A673 (cell line): ENCODE results near the gene ARID3B. TPM values are rescaled to one million over a fixed set of nuclear protein-coding genes. Genes with fewer than 3 reads are reported as not detected.

ENCODE experiments used
- BruUV-seq: library from RNA; stranded (reverse); fragments of 400-500 nt; replicated peaks from 2 replicates; lab custom pipeline; 2021; lab: Mats Ljungman, UMichigan
- CTCF ChIA-PET: fragments of 300-600 bp; sonication (Branson Sonifier 250); formaldehyde crosslinking; loops from one replicate; lab custom pipeline; 2022; ENCODE audit warnings: antibody characterized with exemption; lab: Charles Lee
- POLR2A ChIA-PET: fragments of 300-600 bp; sonication (Branson Sonifier 250); formaldehyde crosslinking; loops from one replicate; lab custom pipeline; 2022; ENCODE audit warnings: antibody characterized with exemption; ENCODE audit not compliant: low non-redundant PET; lab: Charles Lee
- DNase-seq: peaks from one replicate; pipeline ENCODE4 v3.0.0-alpha.2; 2015; ENCODE audit warnings: low spot score
- H3K27ac ChIP-seq: fragments of 200-600 bp; sonication (generic); 2 replicates; pipeline ENCODE4 v1.5.1; 2016; ENCODE audit warnings: mixed run types, low read depth, mild to moderate bottlenecking, mixed read lengths, antibody characterized with exemption, low read length; ENCODE audit not compliant: poor library complexity, severe bottlenecking
- H3K27me3 ChIP-seq: fragments of 200-600 bp; sonication (generic); replicated peaks from 2 replicates; pipeline ENCODE4 v1.6.1; 2017; ENCODE audit warnings: mixed run types, low read depth, mild to moderate bottlenecking, mixed read lengths, antibody characterized with exemption, low read length; ENCODE audit not compliant: insufficient read depth, poor library complexity
- H3K36me3 ChIP-seq: fragments of 200-600 bp; sonication (generic); 2 replicates; pipeline ENCODE4 v1.6.1; 2016; ENCODE audit warnings: mixed run types, mild to moderate bottlenecking, mixed read lengths, antibody characterized with exemption, low read length; ENCODE audit not compliant: insufficient read depth, poor library complexity, severe bottlenecking
- H3K4me1 ChIP-seq: fragments of 200-600 bp; sonication (generic); 2 replicates; pipeline ENCODE4 v1.6.1; 2017; ENCODE audit warnings: mixed run types, mild to moderate bottlenecking, mixed read lengths, antibody characterized with exemption, low read length; ENCODE audit not compliant: insufficient read depth, poor library complexity, severe bottlenecking
- H3K4me3 ChIP-seq: fragments of 200-600 bp; sonication (generic); 2 replicates; pipeline ENCODE4 v1.5.1; 2016; ENCODE audit warnings: low read depth, mixed run types, mild to moderate bottlenecking, mixed read lengths, low read length; ENCODE audit not compliant: poor library complexity, severe bottlenecking
- H3K9me3 ChIP-seq: fragments of 200-600 bp; sonication (generic); 2 replicates; pipeline ENCODE4 v1.6.1; 2016; ENCODE audit warnings: mixed run types, low read depth, mild to moderate bottlenecking, mixed read lengths, antibody characterized with exemption, low read length; ENCODE audit not compliant: poor library complexity, severe bottlenecking
- EZH2 ChIP-seq: fragments of 200-600 bp; sonication (generic); IDR thresholded peaks from 2 replicates; pipeline ENCODE4 v1.6.1; 2017; ENCODE audit warnings: borderline replicate concordance, low read depth, mild to moderate bottlenecking, mixed read lengths, antibody characterized with exemption, low read length; ENCODE audit not compliant: poor library complexity, severe bottlenecking
- intact Hi-C: fragments of 100-400 bp; cut with micrococcal nuclease; formaldehyde crosslinking; loops from one replicate; pipeline ENCODE4 v1.10.0; 2022; ENCODE audit not compliant: unreplicated experiment
- total RNA-seq: library from RNA; stranded (reverse); gene quantifications from 2 replicates; pipeline ENCODE4 v1.2.3, GENCODE V29; 2021
- TF ChIP-seq, protein P1 (sequence below): fragments of 300-800, 200-600 bp; sonication (generic); conservative IDR thresholded peaks from 2 replicates; pipeline ENCODE4 v1.5.1; 2017; ENCODE audit warnings: low read depth, mild to moderate bottlenecking, antibody characterized with exemption, low read length, moderate library complexity, mixed read lengths

ARID3B gene
- total RNA-seq, 1 experiment from 2014 or later, result 18.3 TPM

DNA sequence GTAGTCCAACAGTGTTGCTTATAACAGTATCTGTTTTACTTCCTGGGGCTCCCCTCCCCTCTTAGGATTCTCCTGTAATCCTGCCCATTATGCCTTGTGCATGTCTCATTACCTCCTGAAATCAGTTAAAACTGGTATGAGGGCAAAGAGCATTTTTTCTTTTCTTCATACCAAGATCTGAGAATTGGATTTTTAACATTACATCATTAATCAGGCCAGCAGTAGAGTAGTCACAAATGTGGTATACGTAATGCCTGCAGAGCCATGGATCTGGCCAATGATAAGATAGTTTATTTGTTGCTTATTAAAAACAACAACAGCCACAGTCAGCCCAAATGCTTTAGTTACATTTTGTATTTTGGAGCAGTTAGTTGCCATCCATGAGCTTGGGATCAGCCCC, 23.2 kb downstream of the ARID3B start:
- Histone ChIP-seq H3K4me1 (no peaks in the 10 kb centered on the region), H3K4me3 (no peak overlapping the region), H3K9me3 (no peaks in the 10 kb centered on the region), H3K36me3 (no peaks in the 10 kb centered on the region), H3K27me3 (no peaks in the 10 kb centered on the region), H3K27ac (no peak overlapping the region)
- CTCF ChIA-PET, result no interaction called here
- POLR2A ChIA-PET, result no interaction called here
- TF ChIP-seq, protein P1, sequence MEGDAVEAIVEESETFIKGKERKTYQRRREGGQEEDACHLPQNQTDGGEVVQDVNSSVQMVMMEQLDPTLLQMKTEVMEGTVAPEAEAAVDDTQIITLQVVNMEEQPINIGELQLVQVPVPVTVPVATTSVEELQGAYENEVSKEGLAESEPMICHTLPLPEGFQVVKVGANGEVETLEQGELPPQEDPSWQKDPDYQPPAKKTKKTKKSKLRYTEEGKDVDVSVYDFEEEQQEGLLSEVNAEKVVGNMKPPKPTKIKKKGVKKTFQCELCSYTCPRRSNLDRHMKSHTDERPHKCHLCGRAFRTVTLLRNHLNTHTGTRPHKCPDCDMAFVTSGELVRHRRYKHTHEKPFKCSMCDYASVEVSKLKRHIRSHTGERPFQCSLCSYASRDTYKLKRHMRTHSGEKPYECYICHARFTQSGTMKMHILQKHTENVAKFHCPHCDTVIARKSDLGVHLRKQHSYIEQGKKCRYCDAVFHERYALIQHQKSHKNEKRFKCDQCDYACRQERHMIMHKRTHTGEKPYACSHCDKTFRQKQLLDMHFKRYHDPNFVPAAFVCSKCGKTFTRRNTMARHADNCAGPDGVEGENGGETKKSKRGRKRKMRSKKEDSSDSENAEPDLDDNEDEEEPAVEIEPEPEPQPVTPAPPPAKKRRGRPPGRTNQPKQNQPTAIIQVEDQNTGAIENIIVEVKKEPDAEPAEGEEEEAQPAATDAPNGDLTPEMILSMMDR, result no peak
- no peak for TF ChIP-seq EZH2
- intact Hi-C loops, result no loop called here
- no TSS peak for BruUV-seq
- no peak for DNase-seq

DNA sequence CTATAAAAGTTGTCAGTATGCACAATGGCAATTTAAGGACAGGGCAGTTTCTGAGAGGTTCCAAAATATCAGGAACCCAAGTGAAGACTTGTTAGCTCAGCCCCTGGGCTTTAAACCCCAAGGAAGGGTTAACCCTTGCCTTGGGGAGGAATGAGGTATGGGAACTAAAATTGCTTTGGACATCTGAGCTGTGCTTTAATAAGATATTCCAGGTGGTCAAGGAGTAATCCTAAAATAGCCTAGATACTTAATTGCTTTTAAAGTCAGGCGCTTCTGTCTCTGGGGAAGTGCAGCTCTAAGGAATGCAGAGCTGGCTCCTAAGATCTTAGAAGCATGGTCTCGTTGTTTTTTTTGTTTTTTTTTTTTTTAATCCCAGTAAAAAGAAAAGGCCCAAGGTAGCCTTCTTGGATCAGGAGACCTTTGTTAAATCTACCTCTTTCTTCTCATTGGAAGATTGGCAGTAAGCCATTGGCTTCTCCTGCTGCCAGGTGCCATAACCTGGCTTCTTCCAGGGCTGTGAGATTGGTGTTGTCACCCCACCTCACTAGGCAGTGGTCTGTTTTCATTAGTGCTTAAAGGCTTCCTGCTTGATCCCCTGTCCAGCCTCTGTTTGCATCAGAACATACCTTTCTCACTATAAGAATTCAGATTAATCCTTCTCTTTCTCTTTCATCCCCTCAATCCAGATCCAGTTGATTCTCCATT, 24.5 kb downstream of the ARID3B start:
- Histone ChIP-seq H3K4me1 (no peaks in the 10 kb centered on the region), H3K27ac (no peak overlapping the region), H3K36me3 (no peaks in the 10 kb centered on the region), H3K9me3 (no peaks in the 10 kb centered on the region), H3K4me3 (no peak overlapping the region), H3K27me3 (no peaks in the 10 kb centered on the region)
- TF ChIP-seq, protein P1, result no peak
- no peak for TF ChIP-seq EZH2
- CTCF ChIA-PET, result no interaction called here
- POLR2A ChIA-PET, result no interaction called here
- DNase-seq, result no peak
- no TSS peak for BruUV-seq
- intact Hi-C loops, result no loop called here

DNA sequence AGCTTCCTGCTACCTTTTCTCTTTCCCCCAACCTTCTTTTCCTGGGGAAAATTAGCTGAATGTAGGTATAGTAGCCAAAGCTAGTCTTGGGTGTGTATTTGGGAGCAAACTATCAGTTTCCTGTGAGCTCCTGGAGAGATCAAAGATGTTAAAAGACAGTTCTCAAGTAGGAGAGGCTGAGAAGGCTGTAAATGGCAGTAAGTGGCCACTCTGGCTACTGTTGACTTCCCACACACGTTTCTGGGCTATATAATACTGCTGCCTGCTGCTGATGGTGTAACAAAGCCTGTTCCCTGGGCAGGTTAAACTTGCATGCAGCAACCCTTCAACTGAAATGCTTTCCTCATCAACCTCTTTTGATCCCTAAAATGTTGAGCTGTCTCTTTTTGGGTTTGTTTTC, 27.6 kb downstream of the ARID3B start:
- CTCF ChIA-PET, result no interaction called here
- no peaks in the 10 kb centered on the region for H3K9me3 ChIP-seq
- H3K4me3 ChIP-seq, result no peak overlapping the region
- intact Hi-C loops, result no loop called here
- H3K27me3 ChIP-seq, result no peaks in the 10 kb centered on the region
- no peak for DNase-seq
- H3K36me3 ChIP-seq, result no peaks in the 10 kb centered on the region
- H3K4me1 ChIP-seq, result no peaks in the 10 kb centered on the region
- BruUV-seq, result no TSS peak
- TF ChIP-seq, protein P1, result no peak
- TF ChIP-seq EZH2, result no peak
- POLR2A ChIA-PET, result no interaction called here
- no peak overlapping the region for H3K27ac ChIP-seq
